GM12891 (cell line): ENCODE data around the gene ALK.

Experiments used
- DNase-seq: peaks from one replicate; pipeline ENCODE4 v3.0.0; 2011; ENCODE audit warnings: low spot score; ENCODE audit not compliant: insufficient read length
- FAIRE-seq: peaks from 2 replicates; lab custom pipeline; 2011; peaks lifted over from hg19 to GRCh38; lab: Jason Lieb, UNC
- PAX5 ChIP-seq: IDR thresholded peaks from 2 replicates; pipeline ENCODE4 v1.6.1; 2011; ENCODE audit warnings: low read length, moderate library complexity, mild to moderate bottlenecking; ENCODE audit not compliant: insufficient read depth, severe bottlenecking
- POLR2A ChIP-seq: IDR thresholded peaks from 2 replicates; pipeline ENCODE4 v1.6.1; 2011; ENCODE audit warnings: low read depth, low read length, control low read depth
- POLR2AphosphoS5 ChIP-seq: IDR thresholded peaks from 2 replicates; pipeline ENCODE4 v1.6.1; 2011; ENCODE audit warnings: low read depth, low read length, control low read depth
- POU2F2 ChIP-seq: IDR thresholded peaks from 2 replicates; pipeline ENCODE4 v1.6.1; 2011; ENCODE audit warnings: low read depth, mild to moderate bottlenecking, control low read depth, low read length, moderate library complexity
- SPI1 ChIP-seq: IDR thresholded peaks from 2 replicates; pipeline ENCODE4 v1.6.1; 2011; ENCODE audit warnings: low read depth, low read length, control low read depth
- TAF1 ChIP-seq: IDR thresholded peaks from 2 replicates; pipeline ENCODE4 v1.6.1; 2011; ENCODE audit warnings: low read depth, low read length, control low read depth

Gene ALK

DNA sequence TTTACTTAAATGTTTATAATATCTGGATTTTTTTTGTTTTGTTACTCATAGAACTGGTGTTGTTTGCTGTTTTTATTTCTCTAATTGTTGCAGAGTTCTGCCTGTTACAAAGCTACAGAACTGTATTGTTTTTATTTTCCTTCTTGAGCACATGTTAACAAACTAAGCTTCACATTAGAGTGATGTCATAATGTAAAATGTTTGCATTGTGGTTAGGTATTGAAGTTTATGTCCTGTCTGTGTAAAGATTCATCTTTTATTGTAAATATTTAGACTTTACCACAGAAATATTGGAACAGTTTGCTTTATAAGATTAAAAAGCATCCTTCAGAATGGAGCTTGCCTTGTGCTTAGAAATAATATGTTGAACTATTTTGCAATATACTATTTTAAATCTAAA, 738.5 kb downstream of the ALK start:
- no peak for FAIRE-seq
- no peak for TF ChIP-seq PAX5
- no peak for TF ChIP-seq SPI1
- TF ChIP-seq TAF1 = no peak
- TF ChIP-seq POLR2A = no peak
- no peak for TF ChIP-seq POU2F2
- no peak for TF ChIP-seq POLR2AphosphoS5
- DNase-seq = no peak

DNA sequence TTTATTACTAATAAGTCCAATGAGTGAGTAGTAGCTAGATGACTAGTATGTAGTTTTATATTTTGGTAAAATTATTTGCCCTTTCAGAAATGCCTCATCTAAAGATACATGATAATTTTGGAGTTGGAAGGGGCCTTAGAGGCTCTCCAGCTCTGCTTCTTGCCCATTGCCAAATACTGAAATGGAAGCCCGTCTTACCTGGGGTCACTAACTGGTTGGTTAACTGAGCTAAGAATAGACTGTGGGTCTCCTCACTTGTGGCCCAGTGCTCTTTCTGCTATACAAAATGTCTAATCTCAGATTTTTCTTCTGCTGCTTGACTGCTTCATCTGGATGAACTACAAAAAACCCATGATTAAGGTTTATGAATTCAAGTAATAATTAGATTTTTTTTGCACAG, 739.1 kb downstream of the ALK start:
- TF ChIP-seq POU2F2 = no peak
- TF ChIP-seq TAF1 = no peak
- TF ChIP-seq SPI1 = no peak
- TF ChIP-seq PAX5 = no peak
- TF ChIP-seq POLR2A = no peak
- TF ChIP-seq POLR2AphosphoS5 = no peak
- DNase-seq = no peak
- no peak for FAIRE-seq

DNA sequence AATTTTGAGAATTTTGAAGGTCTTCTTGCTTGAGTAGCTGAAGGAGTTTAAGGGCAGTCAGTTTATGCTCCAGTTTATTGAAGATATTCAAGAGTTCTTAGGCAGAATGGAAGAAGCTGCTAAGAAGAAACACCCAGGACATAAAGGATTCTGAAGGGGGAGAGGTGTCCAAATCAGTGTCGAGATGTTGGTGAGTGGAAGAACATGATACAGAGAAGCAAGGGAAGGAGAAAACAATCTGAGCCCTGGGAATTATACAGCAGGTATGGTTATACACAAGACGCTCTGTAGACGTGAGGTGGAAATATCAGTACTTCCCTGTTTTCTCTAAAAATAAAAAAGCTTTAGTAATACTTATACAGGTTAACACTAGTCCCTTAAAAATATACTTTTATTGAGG, 746.0 kb downstream of the ALK start:
- TF ChIP-seq POLR2AphosphoS5 (no peak), POU2F2 (no peak), SPI1 (no peak), TAF1 (no peak), POLR2A (no peak), PAX5 (no peak)
- no peak for FAIRE-seq

DNA sequence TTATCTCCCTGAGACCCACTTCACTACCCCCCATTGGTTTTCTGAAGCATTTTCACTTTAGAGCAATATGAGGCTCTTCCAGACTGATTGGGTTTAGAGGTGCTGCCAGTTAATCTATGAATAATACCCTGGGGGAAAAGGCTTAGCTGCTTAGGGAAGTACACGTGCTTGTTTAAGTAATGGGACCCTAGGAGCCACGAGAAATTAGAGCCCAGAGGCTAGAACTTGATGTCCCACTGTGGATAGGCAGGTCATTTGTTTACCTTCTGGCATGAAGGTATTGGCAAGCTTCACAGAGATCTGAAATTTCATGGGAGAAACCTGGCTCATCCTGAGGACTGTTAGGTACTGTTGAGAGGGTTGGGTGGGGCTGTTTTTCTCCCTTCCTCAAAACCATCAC, 746.4 kb downstream of the ALK start:
- TF ChIP-seq POU2F2 (no peak), POLR2AphosphoS5 (no peak), PAX5 (no peak), TAF1 (no peak), POLR2A (no peak), SPI1 (no peak)
- FAIRE-seq (no peak), DNase-seq (no peak)

More for the DNA sequence above, 746.0 kb downstream of the ALK start:
- no peak for DNase-seq

DNA sequence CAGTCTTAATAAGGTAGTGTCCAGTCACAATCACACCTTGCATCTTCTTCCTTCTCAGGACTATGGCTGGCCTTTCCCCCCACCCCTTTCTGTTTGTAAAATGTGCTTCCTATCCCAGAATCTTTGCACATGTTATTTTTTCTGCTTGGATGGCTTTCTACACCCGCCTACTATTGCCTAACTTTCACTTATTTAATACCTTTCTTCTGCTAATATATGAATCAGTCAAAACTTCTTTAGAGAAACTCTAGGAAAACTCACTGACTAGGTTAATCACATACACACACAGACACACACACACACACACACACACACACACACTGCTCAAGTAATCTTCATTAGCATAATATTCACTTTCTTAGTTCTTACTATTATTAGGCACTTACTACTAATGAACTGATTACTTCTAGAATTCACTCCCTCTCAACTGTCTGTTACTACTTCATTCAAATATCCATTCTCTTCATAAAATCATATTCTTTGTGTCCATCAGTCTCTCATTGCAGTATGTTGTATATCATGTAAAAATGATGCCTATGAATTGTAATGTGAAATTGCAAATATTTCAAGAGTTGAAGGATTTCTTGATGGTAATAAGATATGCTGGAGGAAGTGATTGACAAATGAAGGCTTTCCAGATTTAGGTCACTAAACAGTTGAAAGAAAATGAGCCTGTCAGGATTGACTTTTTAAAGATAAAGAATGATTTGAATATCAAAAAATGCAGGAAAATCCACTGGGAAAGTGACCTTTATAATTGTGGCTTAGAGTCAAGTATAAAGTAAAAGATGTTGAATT, 754.9 kb downstream of the ALK start:
- TF ChIP-seq TAF1 (no peak), POU2F2 (no peak), POLR2A (no peak), POLR2AphosphoS5 (no peak), PAX5 (no peak), SPI1 (no peak)
- no peak for DNase-seq
- no peak for FAIRE-seq

DNA sequence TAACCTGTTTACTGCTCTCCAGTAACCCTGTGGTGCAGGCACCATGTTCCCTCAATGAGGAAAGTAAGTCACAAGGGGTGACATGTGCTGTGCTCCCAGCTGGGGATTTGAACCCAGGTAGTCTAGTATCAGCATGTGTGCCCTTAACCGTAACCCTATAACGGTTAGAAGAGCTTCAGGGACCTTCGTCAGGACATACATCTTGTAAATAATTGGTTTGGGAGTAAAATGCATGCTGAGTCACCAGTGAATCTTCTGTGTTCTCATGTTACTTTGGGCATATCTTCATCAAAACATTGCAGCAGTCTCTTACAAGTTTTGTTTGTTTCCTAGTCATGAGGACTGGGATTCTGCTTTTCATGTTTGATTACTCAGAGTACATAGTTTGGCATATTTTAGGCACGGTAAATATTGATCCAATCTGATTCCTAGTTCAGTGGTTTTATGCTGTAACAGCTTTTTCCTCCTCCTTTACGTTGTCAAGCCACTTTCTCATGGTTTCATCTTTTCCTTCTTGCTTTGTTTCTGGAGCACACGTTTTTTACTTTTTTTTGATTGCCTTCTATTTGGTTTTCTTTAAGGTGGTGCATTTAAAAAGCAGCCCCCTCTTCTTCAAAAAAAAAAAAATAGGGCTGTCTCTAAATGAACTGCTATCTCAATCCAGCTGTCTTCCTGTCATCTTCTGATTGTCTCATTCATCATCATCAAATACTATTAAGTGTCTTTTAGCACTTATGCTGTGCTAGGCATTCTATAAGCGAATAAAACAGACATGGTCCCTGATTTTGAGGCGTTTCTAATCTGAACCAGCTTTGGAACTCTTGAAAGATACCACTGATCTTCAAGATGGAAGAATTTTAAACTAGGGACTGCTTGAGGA, 755.8 kb downstream of the ALK start:
- FAIRE-seq = no peak
- DNase-seq = no peak
- no peak for TF ChIP-seq TAF1
- TF ChIP-seq POLR2AphosphoS5 = no peak
- TF ChIP-seq POU2F2 = no peak
- no peak for TF ChIP-seq SPI1
- no peak for TF ChIP-seq PAX5
- TF ChIP-seq POLR2A = no peak

DNA sequence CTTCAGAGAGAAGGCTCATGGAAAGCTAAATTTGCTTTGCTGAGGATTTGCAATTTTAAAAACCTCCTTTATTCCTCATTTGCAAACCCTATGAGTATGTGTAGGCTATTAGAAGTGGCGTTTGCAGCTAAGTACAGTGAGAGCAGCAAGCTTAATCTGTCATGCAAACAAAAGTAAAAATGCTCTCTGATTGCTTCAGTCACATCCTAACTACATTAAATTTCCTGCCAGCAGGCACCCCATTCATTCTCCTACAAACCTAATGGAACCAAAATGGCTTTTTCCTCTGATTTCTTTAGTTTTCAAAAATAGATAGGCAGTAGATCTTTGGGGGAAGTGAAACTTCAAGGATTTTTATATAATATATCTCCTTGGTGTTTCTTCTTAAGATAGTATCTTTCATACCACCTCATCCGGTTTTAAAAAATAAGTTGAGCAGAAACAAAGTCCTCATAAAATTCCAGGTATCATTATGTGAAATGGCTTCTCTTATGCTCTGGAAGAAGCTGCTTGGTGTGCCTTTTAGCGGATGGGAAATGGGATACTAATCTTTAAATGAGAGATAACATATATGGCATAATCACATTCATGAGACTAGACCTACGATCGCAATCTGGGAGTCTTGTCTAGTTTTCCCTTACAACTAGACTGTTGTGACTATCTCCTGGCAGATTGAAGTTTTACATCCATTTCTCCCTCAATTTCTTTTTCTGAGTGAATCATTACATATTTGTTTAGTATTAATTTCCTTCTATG, 757.1 kb downstream of the ALK start:
- TF ChIP-seq POU2F2 = no peak
- no peak for TF ChIP-seq TAF1
- no peak for TF ChIP-seq SPI1
- TF ChIP-seq POLR2A = no peak
- TF ChIP-seq POLR2AphosphoS5 = no peak
- TF ChIP-seq PAX5 = no peak
- DNase-seq (no peak), FAIRE-seq (no peak)

DNA sequence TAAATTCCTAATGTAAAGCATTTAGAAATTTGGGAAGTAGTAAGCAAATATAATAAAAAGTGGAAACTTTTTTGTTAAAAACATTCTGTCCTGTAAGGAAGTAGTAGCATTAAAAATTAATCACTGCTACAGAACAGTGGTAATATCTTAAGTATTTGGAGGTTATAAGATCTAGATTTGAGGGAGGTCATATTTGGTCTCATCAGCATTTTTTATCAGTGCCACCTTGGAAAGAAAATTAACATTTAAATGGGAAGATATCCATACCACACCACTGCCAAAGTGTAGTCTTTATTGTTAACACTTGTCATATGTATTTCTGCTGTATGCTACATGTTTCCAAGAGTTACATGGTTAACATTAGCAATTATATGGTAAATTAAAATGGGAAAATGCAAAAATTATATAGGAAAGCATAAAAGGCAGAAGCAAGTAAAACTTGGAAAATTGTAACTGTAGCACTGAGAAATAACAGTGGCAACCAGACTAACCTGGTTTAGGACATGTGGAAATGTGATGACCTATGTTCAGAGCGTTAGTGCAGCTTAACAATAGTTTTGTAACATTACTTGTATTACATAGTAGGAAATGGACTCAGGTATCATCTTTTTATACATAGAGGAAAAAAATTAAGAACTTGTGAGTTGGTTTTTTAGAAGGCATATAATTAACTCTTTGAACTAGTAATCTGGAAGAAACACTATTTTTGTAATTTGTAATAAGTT, 759.0 kb downstream of the ALK start:
- TF ChIP-seq TAF1 (no peak), SPI1 (no peak), PAX5 (no peak), POLR2A (no peak), POLR2AphosphoS5 (no peak)
- DNase-seq (no peak), FAIRE-seq (no peak)

DNA sequence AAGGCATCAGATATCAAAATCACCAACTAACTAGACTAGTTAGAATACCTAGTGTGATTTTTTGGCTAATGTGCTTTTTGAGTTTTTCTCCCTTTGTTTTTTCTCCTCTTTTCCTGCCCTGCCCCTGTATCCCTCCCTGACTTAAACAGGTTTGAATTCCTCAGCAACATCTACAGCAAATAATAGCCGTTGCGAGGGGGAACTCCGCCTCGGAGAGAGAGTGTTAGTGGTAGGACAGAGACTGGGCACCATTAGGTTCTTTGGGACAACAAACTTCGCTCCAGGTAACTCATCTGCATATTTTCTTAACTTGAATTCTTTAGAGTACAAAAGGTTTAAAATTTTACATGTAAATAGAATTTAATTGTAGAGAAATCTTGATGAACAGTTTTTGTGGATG, 761.2 kb downstream of the ALK start:
- DNase-seq = no peak
- TF ChIP-seq TAF1 (no peak), POLR2AphosphoS5 (no peak), POLR2A (no peak), POU2F2 (no peak), SPI1 (no peak), PAX5 (no peak)
- no peak for FAIRE-seq
